ENCODE data around the gene MMADHC.
"Not testable (repeated sequence)": the region's sequence is repeated elsewhere in the genome, so short reads cannot be mapped to it uniquely, and the experiment has no call there.

The MMADHC gene

GRCh38 chr2:149594411-149594810 lies 6.8 kb upstream of the MMADHC start:
- no peak for DNase-seq

DNA sequence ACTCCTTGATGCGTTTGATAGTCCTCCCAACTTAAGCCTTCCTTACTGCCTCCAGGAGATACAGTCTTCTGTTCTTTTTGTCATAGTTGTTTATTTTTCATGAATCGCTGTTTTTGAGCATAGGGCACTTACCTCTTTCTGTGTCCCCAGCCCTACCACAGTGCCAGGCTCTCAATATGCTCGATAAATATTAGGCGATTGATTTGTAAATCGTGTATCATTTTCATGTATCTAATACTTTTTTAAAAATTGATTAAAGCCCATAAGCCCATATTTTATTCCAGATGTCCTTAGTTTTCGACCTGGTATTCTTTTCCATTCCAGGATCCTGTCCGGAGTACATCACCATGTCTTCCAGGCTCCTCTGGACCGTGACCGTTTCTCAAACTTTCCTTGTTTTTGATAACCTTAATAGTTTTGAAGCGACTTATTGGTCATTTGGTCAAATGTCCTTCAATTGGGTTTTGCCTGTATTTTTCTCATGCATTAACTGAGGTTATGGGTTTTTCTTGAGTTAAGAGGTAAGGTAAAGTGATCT lies 444 bp upstream of the MMADHC start:
- DNase-seq, result no peak

GRCh38 chr2:149586898-149587219 lies 716 bp downstream of the MMADHC start:
- DNase-seq, result no peak

GRCh38 chr2:149586063-149586462 lies 1.5 kb downstream of the MMADHC start:
- no peak for DNase-seq

GRCh38 chr2:149585166-149585885 lies 2.2 kb downstream of the MMADHC start:
- no peak for DNase-seq

DNA sequence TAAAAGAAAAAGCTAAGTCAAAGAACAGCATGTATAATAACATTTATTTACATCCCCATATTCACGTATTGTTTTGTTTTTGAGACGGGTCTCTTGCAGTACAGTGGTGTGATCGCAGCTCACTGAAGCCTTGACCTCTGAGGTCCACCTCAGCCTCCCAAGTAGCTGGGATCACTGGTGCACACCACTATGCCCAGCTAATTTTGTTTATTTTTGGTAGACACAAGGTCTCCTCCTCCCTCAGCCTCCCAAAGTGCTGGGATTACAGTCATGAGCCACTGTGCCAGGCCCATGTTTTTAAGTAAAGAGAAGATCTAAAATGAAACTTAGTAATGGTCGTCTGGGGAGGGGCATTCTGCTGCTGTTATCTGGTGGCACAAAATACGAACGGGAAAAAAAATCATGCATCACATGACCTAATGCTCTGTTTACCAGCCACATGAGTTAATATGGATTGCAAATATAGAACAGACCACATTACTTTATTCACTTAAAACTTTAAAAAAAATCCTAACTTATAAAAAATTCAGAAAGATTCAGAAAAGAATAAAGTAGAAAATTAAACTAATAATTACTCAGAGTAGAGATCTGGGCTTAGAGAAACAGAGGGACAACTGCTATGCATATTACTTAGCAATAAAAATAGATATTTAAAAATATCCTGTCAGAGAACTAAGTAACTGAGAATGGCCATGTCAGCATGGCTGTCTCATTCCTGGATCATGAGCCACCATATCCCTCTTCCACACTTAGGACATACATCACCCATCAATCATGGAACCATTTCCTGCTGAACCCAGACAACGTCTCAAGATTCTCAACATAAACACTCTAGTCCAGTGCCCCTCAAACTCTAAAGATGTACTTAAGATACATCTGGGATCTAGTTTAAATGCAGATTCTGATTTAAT lies 7.3 kb downstream of the MMADHC start:
- DNase-seq, result no peak

- DNase-seq, result no peak
Observed at GRCh38 chr2:149577269-149577668, 10.3 kb downstream of the MMADHC start.

GRCh38 chr2:149575752-149576151 lies 11.8 kb downstream of the MMADHC start:
- DNase-seq, result no peak

- no peak for DNase-seq
Observed at GRCh38 chr2:149575277-149575676, 12.3 kb downstream of the MMADHC start.

DNA sequence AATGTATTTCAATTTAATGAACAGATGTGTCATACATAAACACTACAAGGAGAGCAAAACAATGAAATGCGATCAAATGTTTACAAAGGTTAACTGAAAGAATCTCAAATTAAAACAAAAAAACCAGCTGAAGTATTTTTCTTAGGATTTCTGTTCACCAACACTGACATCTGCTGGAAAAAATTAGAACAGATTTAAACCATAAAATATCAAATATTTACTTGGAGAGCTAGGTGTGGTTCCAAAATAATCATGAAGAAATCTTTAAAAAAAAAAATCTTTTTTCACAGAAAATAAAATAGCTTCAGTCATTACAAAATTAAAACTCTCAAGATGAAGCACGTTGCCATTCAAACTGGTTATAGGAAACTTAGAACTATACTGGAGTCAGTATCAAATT lies 13.8 kb downstream of the MMADHC start:
- DNase-seq, result no peak

- DNase-seq, result no peak
Observed at GRCh38 chr2:149572102-149572953, 15.2 kb downstream of the MMADHC start.

DNA sequence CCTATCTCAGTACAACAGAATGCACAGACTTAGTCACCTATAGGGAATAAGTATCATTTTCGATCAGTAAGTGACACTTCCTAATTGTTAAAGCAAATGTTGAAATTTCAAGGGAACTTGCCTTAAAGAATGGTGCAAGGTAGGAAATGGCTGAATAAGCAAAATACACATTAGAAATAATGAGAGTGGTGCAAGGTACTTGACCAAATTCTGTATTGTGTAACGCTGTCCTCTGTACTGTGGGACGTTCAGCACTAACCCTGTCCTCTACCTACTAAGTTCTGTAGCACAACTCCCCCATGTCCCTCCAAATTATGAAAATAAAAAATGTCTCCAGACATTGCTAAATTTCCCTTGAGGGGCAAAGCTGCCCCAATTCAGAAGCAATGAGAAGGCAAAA lies 19.4 kb downstream of the MMADHC start:
- no peak for DNase-seq

DNA sequence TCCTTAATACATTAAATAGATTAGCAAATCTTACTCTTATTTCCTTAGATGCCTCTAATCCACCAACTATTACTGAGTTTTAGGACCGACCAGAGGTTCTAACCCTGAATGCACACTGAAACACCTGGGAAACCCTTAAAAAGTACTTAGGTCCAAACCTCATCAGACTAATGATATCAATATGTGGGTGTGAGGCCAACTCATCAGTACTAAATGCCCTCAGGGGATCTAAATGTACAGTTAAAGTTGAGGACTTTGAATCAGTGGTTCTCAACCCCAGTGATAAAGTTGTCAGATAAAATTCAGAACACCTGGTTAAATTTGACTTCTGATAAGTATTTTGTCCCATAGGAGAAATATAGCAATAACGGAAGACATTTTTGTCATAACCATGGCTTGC lies 20.9 kb downstream of the MMADHC start:
- no peak for DNase-seq

DNA sequence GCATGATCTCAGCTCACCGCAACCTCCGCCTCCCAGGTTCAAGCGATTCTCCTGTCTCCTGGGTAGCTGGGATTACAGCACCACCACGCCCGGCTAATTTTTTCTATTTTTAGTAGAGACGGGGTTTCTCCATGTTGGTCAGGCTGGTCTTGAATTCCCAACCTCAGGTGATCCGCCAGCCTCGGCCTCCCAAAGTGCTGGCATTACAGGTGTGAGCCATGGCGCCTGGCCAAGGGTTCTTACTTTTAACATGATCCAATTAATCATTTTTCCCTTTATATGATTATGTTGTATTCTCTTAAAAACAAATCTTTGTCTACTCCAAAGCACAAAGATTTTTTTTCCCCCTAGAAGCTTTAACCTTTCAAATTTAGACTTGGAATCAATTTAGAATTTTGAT lies 21.9 kb downstream of the MMADHC start:
- not testable (repeated sequence) for DNase-seq

- DNase-seq, result no peak
Observed at GRCh38 chr2:149564983-149565382, 22.6 kb downstream of the MMADHC start.

DNA sequence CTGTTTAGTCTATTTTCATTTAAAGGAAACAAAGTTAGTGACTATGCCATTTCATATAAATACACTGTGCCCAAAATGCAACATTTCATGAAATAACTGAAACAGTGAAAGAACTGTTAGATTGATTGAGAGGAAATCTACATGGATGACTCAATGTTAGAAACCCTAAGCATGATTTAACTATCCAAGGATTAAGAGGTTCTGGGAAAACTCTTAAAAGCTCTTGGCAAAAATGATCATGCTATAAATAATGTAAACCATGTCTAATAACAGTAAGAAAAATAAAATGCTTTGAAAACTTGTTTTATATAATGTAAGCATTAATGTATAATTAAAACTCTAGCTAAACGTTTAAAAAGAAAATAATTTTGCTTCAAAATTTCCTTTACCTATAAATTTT lies 23.5 kb downstream of the MMADHC start:
- no peak for DNase-seq

GRCh38 chr2:149562324-149562723 lies 25.3 kb downstream of the MMADHC start:
- no peak for DNase-seq

DNA sequence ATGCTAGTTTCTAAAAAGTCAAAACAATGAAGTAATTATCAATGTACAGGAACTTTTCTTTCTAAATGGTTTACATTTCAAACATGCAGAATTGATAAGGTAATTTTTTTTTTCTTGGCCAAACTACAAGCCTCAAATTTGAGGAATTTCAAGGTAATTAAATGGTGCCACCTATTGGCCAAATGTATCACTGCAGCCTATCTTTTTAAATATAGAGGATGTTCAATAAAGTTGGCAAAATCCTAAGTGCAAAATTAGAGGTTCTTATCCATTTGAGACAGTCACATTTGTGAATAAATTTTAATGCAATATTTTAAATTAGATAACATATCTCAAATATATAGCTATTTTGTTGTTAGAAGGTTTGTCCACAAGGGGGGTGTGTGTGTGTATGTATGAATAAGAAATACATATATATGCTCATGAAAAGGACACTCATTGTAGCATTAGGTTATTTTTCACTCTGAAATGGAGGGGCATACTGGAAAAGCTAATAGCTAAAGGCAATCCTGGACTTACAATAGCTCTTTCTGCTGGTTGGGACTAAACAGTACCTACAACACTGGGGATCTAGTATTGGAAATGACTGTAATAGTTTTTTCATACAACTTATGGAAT lies 26.2 kb downstream of the MMADHC start:
- peak; percentile 59 for DNase-seq

DNA sequence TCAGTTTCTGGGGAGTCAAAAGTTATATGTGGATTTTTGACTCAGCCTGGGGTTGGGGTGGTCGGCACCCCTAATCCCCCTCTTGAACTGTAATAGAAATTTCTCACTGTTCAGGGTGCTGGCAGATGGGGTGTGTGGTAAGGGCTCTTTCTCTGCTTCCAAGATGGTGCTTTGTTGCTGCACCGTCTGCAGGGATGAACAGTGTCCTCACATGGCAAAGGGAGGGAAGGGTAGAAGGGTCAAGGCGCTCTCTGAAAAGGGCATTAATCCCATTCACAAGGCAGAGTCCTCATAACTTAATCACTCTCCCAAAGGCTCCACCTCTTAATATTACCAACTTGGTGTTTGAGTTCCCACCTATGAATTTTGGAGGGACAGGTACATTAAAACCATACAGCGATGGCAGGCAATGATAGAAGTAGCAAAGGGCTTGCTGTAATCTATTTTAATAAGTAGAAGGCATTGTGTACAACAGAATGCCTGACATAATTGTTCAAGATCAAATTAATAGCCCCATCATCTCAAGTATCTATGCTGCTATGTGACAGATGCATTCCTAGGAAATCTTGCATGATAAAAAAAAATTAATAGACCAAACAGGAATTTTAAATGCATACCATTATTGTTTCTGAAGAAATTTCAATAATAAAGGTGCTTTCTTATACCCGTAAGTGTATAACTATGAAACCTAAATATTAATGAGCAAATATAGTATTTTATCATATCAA lies 28.1 kb downstream of the MMADHC start:
- no peak for DNase-seq

- no peak for DNase-seq
Observed at GRCh38 chr2:149556452-149556851, 31.1 kb downstream of the MMADHC start.

DNA sequence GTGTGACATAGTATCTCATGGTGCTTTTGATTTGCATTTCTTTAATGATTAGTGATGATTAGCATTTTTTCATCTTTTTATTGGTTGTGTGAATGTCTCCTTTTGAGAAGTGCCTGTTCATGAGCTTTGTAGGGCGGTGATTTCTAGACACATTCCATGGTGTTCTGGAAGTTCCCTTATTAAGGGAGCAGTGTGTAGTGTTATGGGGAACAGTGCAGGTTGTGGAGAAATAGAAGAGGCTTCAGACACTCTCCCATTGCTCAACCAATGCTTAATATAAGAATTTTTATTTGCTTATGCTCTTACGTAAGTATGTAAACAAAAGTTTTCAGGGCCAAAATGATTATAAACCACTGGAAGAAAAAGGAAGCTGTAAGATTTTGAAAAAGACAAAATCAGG lies 34.7 kb downstream of the MMADHC start:
- DNase-seq, result no peak

- DNase-seq, result no peak
Observed at GRCh38 chr2:149552226-149552625, 35.3 kb downstream of the MMADHC start.
